MM.1S (cell line): ENCODE results near the gene C2orf78.

Source experiments
- DNase-seq: peaks from one replicate; pipeline ENCODE4 v3.0.0-alpha.2; 2015
- H2AFZ ChIP-seq: fragments of 300-600 bp; sonication (generic); 2 replicates; pipeline ENCODE4 v1.6.0; 2016; ENCODE audit warnings: antibody characterized with exemption, low read length
- H3F3A ChIP-seq: fragments of 300-600 bp; sonication (generic); 2 replicates; pipeline ENCODE4 v1.6.1; 2016; ENCODE audit warnings: mild to moderate bottlenecking, antibody characterized with exemption, low read length, moderate library complexity, mixed read lengths; ENCODE audit not compliant: insufficient read depth
- H3K27ac ChIP-seq: fragments of 300-600 bp; sonication (generic); 2 replicates; pipeline ENCODE4 v1.5.1; 2016; ENCODE audit warnings: mild to moderate bottlenecking, low read length
- H3K27me3 ChIP-seq: fragments of 300-600 bp; sonication (generic); replicated peaks from 2 replicates; pipeline ENCODE4 v1.6.0; 2016; ENCODE audit warnings: low read length; ENCODE audit not compliant: insufficient read depth
- H3K36me3 ChIP-seq: fragments of 300-600 bp; sonication (generic); replicated peaks from 2 replicates; pipeline ENCODE4 v1.6.1; 2016; ENCODE audit warnings: mild to moderate bottlenecking, low read length, mixed read lengths; ENCODE audit not compliant: insufficient read depth
- H3K4me1 ChIP-seq: fragments of 300-600 bp; sonication (generic); 2 replicates; pipeline ENCODE4 v1.6.1; 2016; ENCODE audit warnings: low read length, mixed read lengths
- H3K4me2 ChIP-seq: fragments of 300-600 bp; sonication (generic); 2 replicates; pipeline ENCODE4 v1.6.0; 2016; ENCODE audit warnings: low read depth, low read length
- H3K4me3 ChIP-seq: fragments of 300-600 bp; sonication (generic); 2 replicates; pipeline ENCODE4 v1.5.1; 2016; ENCODE audit warnings: low read length, mixed read lengths
- H3K79me2 ChIP-seq: fragments of 300-600 bp; sonication (generic); 2 replicates; pipeline ENCODE4 v1.6.1; 2016; ENCODE audit warnings: mixed run types, low read length, mixed read lengths
- H3K9ac ChIP-seq: fragments of 300-600 bp; sonication (generic); 2 replicates; pipeline ENCODE4 v1.6.1; 2016; ENCODE audit warnings: low read length, mixed read lengths
- H3K9me2 ChIP-seq: fragments of 300-600 bp; sonication (generic); replicated peaks from 2 replicates; pipeline ENCODE4 v1.6.1; 2016; ENCODE audit warnings: mild to moderate bottlenecking, low read length, mixed read lengths; ENCODE audit not compliant: insufficient read depth
- H3K9me3 ChIP-seq: fragments of 300-600 bp; sonication (generic); replicated peaks from 2 replicates; pipeline ENCODE4 v1.6.1; 2016; ENCODE audit warnings: mild to moderate bottlenecking, low read length, mixed read lengths; ENCODE audit not compliant: insufficient read depth
- H4K20me1 ChIP-seq: fragments of 300-600 bp; sonication (generic); 2 replicates; pipeline ENCODE4 v1.6.1; 2016; ENCODE audit warnings: mild to moderate bottlenecking, low read length, moderate library complexity, mixed read lengths; ENCODE audit not compliant: insufficient read depth
- CTCF ChIP-seq: fragments of 300-600 bp; sonication (generic); IDR thresholded peaks from 2 replicates; pipeline ENCODE4 v1.5.1; 2016; ENCODE audit warnings: antibody characterized with exemption, low read length, mixed read lengths
- EZH2 ChIP-seq: fragments of 300-600 bp; sonication (generic); optimal IDR thresholded peaks from 2 replicates; pipeline ENCODE3; 2017; ENCODE audit warnings: low read depth, mild to moderate bottlenecking, antibody characterized with exemption, low read length, mixed read lengths
- EZH2phosphoT487 ChIP-seq: fragments of 300-600 bp; sonication (generic); IDR thresholded peaks from 2 replicates; pipeline ENCODE4 v1.6.1; 2018; ENCODE audit warnings: antibody characterized with exemption, low read length

The C2orf78 gene

DNA sequence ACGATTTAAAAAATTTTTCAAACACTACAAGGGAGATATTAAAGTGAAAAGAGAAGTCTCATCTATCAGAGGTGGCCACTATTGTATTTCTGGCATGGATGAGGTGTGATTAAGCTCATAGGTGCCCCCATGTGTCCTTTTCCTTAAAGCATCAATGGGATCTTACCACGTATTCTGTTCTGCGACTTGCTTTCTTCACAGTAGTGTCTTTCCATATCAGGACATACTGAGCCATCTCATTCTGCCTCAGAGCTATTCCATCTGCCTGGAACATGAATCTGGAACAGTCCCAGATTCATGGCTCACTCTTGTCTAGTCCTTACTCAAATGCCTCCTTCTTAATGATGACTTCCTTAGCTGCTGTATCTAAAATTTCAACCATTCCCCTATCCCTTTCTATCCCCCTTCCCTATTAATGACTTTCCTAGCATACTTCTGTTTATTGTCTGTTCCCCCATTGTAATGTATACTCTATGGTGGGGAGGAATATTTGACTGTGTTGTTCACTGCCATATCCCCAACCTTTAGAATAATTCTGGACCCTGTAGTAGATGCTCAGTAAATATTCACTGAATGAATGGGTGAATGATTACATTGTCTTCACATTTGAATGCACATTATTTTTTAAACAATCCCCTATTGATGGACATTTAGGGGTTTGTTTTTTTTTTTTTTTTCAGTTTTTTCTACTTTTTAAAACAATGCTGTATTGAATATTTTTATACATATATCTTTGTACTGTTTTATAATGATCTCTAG, 55.8 kb downstream of the C2orf78 start:
- Histone ChIP-seq H3F3A (no peaks in the 10 kb centered on the region; the same call in 1 of the 2 replicates), H3K9me3 (no peaks in the 10 kb centered on the region), H3K9me2 (no peaks in the 10 kb centered on the region), H3K79me2 (peaks cover 20% of the 10 kb centered on the region), H4K20me1 (no peaks in the 10 kb centered on the region), H3K4me2 (no peak overlapping the region), H3K36me3 (no peaks in the 10 kb centered on the region), H3K4me3 (no peak overlapping the region), H3K4me1 (no peaks in the 10 kb centered on the region), H2AFZ (no peak overlapping the region), H3K27me3 (no peaks in the 10 kb centered on the region), H3K27ac (no peak overlapping the region), H3K9ac (no peak overlapping the region)
- no peak for DNase-seq
- no peak for TF ChIP-seq CTCF
- no peak for TF ChIP-seq EZH2phosphoT487
- no peak for TF ChIP-seq EZH2

DNA sequence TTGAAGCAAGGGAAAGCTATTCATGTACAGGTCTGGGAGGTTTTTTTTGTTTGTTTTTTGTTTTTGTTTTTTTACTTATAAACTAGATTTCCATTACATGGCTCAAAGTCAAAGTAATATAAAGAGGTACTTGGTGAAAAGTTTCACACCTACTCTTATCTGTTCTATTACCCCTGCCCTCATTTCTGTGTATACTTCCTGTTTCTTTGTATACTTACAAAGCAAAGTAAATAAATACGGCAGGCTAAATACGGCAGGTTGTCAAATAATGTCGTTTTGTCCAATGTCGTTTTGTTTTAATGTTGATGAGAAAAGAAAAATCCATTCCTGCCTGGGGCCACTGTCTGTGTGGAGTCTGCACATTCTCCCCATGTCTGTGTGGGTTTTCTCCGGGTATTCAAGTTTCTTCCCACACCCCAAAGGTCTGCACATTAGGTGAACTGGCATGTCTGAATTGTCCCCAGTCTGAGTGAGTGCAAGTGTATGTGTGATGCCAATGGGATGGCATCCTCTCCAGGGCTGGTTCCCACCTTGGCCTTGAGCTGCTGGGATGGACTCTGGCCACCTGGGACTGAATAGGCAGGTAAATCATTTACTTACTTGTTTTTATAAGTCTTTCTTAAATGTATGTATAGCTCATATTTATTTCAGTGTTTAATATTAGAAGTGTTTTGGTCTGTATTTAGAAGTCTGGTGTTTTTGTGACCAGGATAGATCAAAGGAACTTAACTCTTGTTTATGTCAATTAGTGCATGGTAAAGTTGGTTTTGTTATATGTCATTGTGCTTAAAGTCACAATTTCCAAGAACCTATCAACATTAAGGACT, 58.1 kb downstream of the C2orf78 start:
- Histone ChIP-seq H3K4me3 (no peak overlapping the region), H3K4me1 (no peaks in the 10 kb centered on the region)

DNA sequence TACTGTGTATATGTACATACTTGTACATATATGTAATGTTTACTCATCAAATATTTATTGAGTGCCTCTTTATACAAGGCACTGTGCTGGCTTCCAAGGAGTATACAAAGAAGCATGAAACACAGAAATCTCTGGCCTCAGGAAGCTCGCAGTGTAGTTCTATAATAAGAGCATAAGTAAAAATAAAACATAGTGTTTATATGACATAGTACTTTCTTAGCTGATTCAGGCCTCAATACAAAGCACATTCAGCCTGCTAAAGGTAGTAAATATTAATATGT, 58.7 kb downstream of the C2orf78 start:
- no peaks in the 10 kb centered on the region for H3K9me2 ChIP-seq

More for the DNA sequence above, 58.1 kb downstream of the C2orf78 start:
- H4K20me1 ChIP-seq: no peaks in the 10 kb centered on the region
- no peak overlapping the region for H2AFZ ChIP-seq
- DNase-seq: no peak
- H3K36me3 ChIP-seq: no peaks in the 10 kb centered on the region
- H3K9ac ChIP-seq: no peak overlapping the region
- H3K27ac ChIP-seq: no peak overlapping the region
- TF ChIP-seq CTCF: no peak
- TF ChIP-seq EZH2phosphoT487: no peak
- no peak for TF ChIP-seq EZH2
- H3K9me2 ChIP-seq: no peaks in the 10 kb centered on the region
- H3K79me2 ChIP-seq: peaks cover 20% of the 10 kb centered on the region
- no peaks in the 10 kb centered on the region; the same call in 1 of the 2 replicates for H3F3A ChIP-seq
- no peaks in the 10 kb centered on the region for H3K27me3 ChIP-seq
- H3K4me2 ChIP-seq: no peak overlapping the region
- no peaks in the 10 kb centered on the region for H3K9me3 ChIP-seq

More for the DNA sequence above, 58.7 kb downstream of the C2orf78 start:
- Histone ChIP-seq H3K9me3 (no peaks in the 10 kb centered on the region), H3K27ac (no peak overlapping the region), H4K20me1 (no peaks in the 10 kb centered on the region), H3K4me3 (no peak overlapping the region), H3K79me2 (peaks cover 20% of the 10 kb centered on the region), H3F3A (no peaks in the 10 kb centered on the region; the same call in 1 of the 2 replicates), H3K36me3 (no peaks in the 10 kb centered on the region), H3K4me2 (no peak overlapping the region), H3K9ac (no peak overlapping the region), H2AFZ (no peak overlapping the region), H3K27me3 (no peaks in the 10 kb centered on the region), H3K4me1 (no peaks in the 10 kb centered on the region)
- TF ChIP-seq EZH2 (no peak), CTCF (no peak), EZH2phosphoT487 (no peak)
- no peak for DNase-seq
